Stomach (tissue), 4 donors: ENCODE data around the gene MMP19.
"Not testable (repeated sequence)": the region's sequence is repeated elsewhere in the genome, so short reads cannot be mapped to it uniquely, and the experiment has no call there.

Source experiments
- CTCF ChIP-seq, 7 experiments: fragments of 450-650 bp in 4 of 7; fragments of 200-600 bp in 3 of 7; sonication (generic) in 3 of 7; IDR thresholded peaks; one replicate each; pipeline ENCODE4 v1.5.1; 2016 to 2019; ENCODE audit warnings: antibody characterized with exemption in 7 of 7, control low read depth in 2 of 7, mild to moderate bottlenecking in 1 of 7
- EP300 ChIP-seq: sonication (generic); formaldehyde crosslinking; IDR thresholded peaks from one replicate; pipeline ENCODE4 v1.6.1; 2017; ENCODE audit warnings: antibody characterized with exemption
- POLR2A ChIP-seq, 4 donors: fragments of 450-650 bp; IDR thresholded peaks; one replicate each; pipeline ENCODE4 v1.6.1; 2016; ENCODE audit warnings: antibody characterized with exemption in 4 of 4, control low read depth in 2 of 4, mild to moderate bottlenecking in 1 of 4, moderate library complexity in 1 of 4
- POLR2AphosphoS5 ChIP-seq, 3 donors: sonication (generic); formaldehyde crosslinking; IDR thresholded peaks; one replicate each; pipeline ENCODE4 v1.6.1; 2016; ENCODE audit warnings: antibody characterized with exemption in 3 of 3

- TF ChIP-seq POLR2AphosphoS5 (IDR thresholded peaks at IDR 0.05); EP300; CTCF (IDR thresholded peaks at IDR 0.05); POLR2A (IDR thresholded peaks at IDR 0.05): not testable (repeated sequence)
These were observed 23.8 kb upstream of the MMP19 start for GRCh38 chr12:55866454-55867004.
